Measurements from ENCODE around the gene MRPL41.
"Not testable (repeated sequence)": the region's sequence is repeated elsewhere in the genome, so short reads cannot be mapped to it uniquely, and the experiment has no call there.

The MRPL41 gene

DNA sequence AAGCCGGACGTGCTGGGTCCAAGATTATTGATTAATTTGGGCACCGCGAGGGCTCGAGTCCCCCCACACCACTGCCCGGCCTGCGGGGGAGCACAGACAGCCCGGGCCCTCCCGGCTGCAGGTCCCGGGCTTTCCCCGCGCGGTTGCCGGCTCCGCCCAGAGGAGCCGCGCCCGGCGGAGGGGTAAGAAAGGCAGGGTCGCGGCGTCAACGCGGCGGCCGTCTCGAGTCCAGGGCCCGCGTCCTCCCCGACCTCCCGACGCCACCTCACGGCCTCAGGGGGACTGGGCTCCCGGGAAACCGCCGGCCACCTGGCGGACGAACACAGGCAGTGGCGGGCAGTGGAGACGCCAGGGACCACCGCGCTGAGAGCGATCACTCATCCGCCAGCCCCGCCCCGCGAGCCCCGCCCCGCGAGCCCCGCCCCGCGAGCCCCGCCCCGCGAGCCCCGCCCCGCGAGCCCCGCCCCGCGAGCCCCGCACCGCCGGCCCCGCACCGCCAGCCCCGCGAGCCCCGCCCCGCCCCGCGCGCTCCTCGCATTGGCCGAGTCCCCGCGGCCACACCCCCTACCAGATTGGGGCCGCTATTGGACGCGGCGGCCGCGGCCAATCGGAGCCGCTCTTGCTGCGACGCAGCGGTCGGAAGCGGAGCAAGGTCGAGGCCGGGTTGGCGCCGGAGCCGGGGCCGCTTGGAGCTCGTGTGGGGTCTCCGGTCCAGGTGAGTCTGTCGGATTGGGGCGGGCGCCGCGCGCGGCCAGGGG is at the start of gene MRPL41:
Gene MRPL41, plus strand, starts transcription at position 616 of the 758 bp plus-strand sequence. CDS start 203 bp downstream, outside the sequence.
- Histone ChIP-seq H3K9me3 (no peaks in the 10 kb centered on the region), H3K4me3 (peak within 1 kb of the TSS; percentile 72), H3K4me1 (peaks cover 4% of the 10 kb centered on the region), H3K36me3 (replicated peaks) (peaks cover 26% of the 10 kb centered on the region), H3K27me3 (ENCODE audit: low read depth) (no peaks in the 10 kb centered on the region)
- in situ Hi-C loops (cut with MboI; ENCODE audit: low sequenced_read_pairs) = no loop called here
- DNase-seq (ENCODE audit: low spot score in 2 of 2) = peak; percentile 89 to 95

DNA sequence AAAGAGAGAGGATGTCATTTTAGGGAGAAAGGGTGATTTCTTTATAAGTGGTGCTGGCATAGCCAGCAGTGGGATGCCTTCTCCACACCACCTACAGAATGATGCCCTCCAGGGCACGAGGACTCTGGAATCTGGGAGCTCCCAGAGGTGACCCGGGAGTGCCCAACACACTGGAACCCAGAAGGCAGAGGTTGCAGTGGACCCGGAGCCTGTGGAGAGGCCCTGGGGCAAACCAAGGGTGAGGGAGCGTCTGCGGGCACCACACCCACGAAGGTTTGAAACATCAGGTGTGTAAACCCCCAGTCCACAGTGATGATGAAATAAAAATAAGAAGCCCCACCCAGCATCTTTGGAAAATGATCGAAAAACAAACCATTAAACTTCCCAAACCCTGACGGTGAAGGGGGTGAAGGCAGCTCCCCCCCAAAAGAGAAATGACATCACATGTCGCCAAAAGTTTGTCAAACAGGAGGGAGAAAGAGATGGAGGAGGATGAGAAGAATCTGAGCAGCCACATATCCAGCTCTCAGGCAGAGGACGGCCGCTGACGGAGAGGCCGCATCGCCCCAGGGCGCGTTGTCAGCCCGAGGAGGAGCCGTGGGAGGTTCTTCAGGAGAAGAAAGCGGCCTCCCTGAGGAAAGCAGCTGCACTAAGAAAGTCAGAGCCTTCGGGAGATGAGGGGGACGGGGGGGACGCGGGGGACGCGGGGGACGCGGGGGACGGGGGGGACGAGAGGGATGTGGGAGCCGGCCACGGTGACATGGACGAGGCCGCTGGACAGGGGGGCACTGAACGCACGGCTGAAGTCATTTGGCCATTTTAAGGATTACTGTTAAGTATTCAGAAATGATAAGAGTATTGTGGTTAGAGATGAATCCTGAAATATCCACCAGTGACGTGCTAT is 49.4 kb upstream of the MRPL41 start:
- Histone ChIP-seq H3K4me3 (no peak overlapping the region), H3K27me3 (ENCODE audit: low read depth) (no peaks in the 10 kb centered on the region), H3K36me3 (replicated peaks) (no peaks in the 10 kb centered on the region), H3K4me1 (no peaks in the 10 kb centered on the region), H3K9me3 (no peaks in the 10 kb centered on the region)
- in situ Hi-C loops (cut with MboI; ENCODE audit: low sequenced_read_pairs) = no loop called here
- peak; percentile 11 to 67 for DNase-seq (ENCODE audit: low spot score in 2 of 2)

GRCh38 chr9:137504432-137504777 is 47.3 kb upstream of the MRPL41 start:
- no peak for DNase-seq (ENCODE audit: low spot score in 2 of 2)
- in situ Hi-C loops (cut with MboI; ENCODE audit: low sequenced_read_pairs) = no loop called here
- H3K36me3 ChIP-seq (replicated peaks) = no peaks in the 10 kb centered on the region
- H3K4me1 ChIP-seq = no peaks in the 10 kb centered on the region
- no peak overlapping the region for H3K4me3 ChIP-seq
- H3K9me3 ChIP-seq = no peaks in the 10 kb centered on the region
- H3K27me3 ChIP-seq (ENCODE audit: low read depth) = no peaks in the 10 kb centered on the region

DNA sequence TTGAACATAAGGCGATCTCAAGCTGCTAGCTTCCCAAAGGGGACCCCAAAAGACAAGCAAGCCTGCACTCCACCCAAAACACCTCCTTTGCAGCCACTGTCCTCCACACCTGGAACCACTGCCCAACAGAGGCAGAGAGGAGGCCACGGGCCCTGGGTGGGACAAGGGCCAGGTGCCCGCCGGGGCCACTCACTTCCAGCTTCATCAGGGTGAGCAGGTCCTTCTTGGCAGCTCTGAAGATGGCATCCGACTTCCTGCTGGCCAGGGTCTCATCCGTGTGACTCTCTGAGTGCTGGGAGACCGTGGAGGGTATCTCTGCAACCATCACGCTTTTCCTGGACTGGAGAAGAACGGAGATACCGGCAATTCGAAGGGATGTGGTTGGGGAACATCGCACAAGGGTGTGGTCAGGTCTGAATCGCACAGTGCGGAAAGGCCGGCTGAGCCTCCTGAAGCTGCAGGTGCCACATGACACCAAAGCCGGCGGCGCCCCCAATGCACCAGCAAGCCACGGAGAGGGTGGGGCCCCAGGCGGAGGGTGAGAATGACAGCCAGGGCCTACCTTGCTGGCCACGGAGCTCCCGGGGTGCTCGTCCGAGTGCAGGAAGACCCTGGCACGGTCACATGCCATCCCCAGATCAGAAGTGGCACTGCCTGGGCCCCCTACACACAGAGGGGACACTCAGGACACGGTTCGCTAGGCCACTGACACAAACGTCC is 46.1 kb upstream of the MRPL41 start:
- no peak overlapping the region for H3K4me3 ChIP-seq
- no peaks in the 10 kb centered on the region for H3K4me1 ChIP-seq
- 0 out of 2 replicates have a peak, but pooled peaks cover 2% of the 10 kb centered on the region for H3K9me3 ChIP-seq
- no peaks in the 10 kb centered on the region for H3K27me3 ChIP-seq (ENCODE audit: low read depth)
- in situ Hi-C loops (cut with MboI; ENCODE audit: low sequenced_read_pairs) = no loop called here
- no peak for DNase-seq (ENCODE audit: low spot score in 2 of 2)
- H3K36me3 ChIP-seq (replicated peaks) = no peaks in the 10 kb centered on the region

DNA sequence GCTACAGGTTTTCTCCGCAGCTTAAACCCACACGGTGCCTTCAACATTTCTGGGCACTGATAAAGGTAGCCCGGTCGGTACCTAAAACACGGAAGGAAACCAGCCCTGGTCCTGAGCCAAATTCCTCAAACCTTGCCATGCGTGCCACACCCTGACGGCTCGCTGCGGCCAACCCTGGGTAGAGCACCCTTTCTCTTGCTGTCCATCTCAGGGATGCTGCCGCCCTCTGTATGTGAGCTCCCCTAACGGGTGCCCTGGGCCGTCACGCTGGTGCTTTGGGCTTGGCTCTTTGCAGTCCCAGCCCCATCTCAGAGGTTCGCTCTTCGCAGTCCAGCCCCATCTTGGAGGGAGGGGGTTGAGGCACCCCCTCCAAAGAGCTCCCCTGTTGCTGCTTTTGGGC is 45.4 kb upstream of the MRPL41 start:
- Histone ChIP-seq H3K9me3 (0 out of 2 replicates have a peak, but pooled peaks cover 2% of the 10 kb centered on the region), H3K4me1 (no peaks in the 10 kb centered on the region), H3K4me3 (no peak overlapping the region), H3K27me3 (ENCODE audit: low read depth) (no peaks in the 10 kb centered on the region), H3K36me3 (replicated peaks) (no peaks in the 10 kb centered on the region)
- in situ Hi-C loops (cut with MboI; ENCODE audit: low sequenced_read_pairs) = no loop called here
- DNase-seq (ENCODE audit: low spot score in 2 of 2) = no peak

DNA sequence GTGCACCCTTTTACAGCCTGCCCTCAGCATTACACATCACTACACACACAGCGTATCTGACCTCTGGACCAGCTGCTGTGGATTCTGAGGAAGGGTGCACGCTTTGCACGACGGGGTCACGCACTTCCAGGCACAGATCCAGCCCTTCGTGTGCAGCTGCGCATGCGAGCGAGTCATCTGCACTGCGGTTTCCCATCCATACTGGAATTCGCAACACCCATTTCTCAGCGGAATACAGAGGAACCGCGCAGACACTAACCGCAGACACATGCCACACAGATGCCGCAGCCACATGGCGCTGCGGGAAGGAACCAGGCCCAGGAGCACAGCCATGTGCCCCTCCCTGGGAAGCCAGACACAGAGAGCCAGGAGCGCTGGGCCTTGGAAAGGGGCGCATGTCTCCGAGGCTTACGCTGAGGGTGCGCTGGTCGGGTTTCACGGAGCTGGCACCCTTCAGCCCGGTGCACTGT is 44.9 kb upstream of the MRPL41 start:
- Histone ChIP-seq H3K4me3 (no peak overlapping the region), H3K9me3 (0 out of 2 replicates have a peak, but pooled peaks cover 2% of the 10 kb centered on the region), H3K36me3 (replicated peaks) (no peaks in the 10 kb centered on the region), H3K27me3 (ENCODE audit: low read depth) (no peaks in the 10 kb centered on the region), H3K4me1 (no peaks in the 10 kb centered on the region)
- DNase-seq (ENCODE audit: low spot score in 2 of 2) = no peak
- in situ Hi-C loops (cut with MboI; ENCODE audit: low sequenced_read_pairs) = no loop called here

GRCh38 chr9:137509198-137509597 is 42.5 kb upstream of the MRPL41 start:
- in situ Hi-C loops (cut with MboI; ENCODE audit: low sequenced_read_pairs) = no loop called here
- H3K4me1 ChIP-seq = no peaks in the 10 kb centered on the region
- no peak overlapping the region for H3K4me3 ChIP-seq
- H3K9me3 ChIP-seq = 0 out of 2 replicates have a peak, but pooled peaks cover 2% of the 10 kb centered on the region
- H3K27me3 ChIP-seq (ENCODE audit: low read depth) = no peaks in the 10 kb centered on the region
- no peaks in the 10 kb centered on the region for H3K36me3 ChIP-seq (replicated peaks)
- DNase-seq (ENCODE audit: low spot score in 2 of 2) = no peak

GRCh38 chr9:137511126-137511525 is 40.6 kb upstream of the MRPL41 start:
- DNase-seq (ENCODE audit: low spot score in 2 of 2); H3K36me3 ChIP-seq (replicated peaks); H3K4me1 ChIP-seq; in situ Hi-C loops (cut with MboI; ENCODE audit: low sequenced_read_pairs); H3K9me3 ChIP-seq; H3K27me3 ChIP-seq (ENCODE audit: low read depth); H3K4me3 ChIP-seq: not testable (repeated sequence)

- DNase-seq (ENCODE audit: low spot score in 2 of 2) = no peak
- Histone ChIP-seq H3K36me3 (replicated peaks) (no peaks in the 10 kb centered on the region), H3K9me3 (0 out of 2 replicates have a peak, but pooled peaks cover 2% of the 10 kb centered on the region), H3K4me3 (no peak overlapping the region), H3K4me1 (no peaks in the 10 kb centered on the region), H3K27me3 (ENCODE audit: low read depth) (no peaks in the 10 kb centered on the region)
- in situ Hi-C loops (cut with MboI; ENCODE audit: low sequenced_read_pairs) = no loop called here
Measured at GRCh38 chr9:137511758-137512463, 39.8 kb upstream of the MRPL41 start.

DNA sequence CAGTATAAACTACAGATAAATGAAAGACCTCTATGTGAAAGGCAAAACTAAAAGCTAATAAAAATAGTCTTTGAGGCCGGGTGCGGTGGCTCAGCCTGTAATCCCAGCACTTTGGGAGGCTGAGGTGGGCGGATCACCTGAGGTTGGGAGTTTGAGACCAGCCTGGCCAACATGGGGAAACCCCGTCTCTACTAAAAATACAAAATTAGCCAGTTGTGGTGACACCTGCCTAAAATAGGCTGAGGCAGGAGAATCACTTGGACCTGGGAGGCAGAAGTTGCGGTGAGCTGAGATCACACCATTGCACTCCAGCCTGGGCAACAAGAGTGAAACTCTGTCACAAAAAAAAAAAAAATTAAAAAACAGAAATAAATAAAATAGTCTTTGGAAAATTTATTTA is 38.5 kb upstream of the MRPL41 start:
- H3K27me3 ChIP-seq (ENCODE audit: low read depth); in situ Hi-C loops (cut with MboI; ENCODE audit: low sequenced_read_pairs): not testable (repeated sequence)

DNA sequence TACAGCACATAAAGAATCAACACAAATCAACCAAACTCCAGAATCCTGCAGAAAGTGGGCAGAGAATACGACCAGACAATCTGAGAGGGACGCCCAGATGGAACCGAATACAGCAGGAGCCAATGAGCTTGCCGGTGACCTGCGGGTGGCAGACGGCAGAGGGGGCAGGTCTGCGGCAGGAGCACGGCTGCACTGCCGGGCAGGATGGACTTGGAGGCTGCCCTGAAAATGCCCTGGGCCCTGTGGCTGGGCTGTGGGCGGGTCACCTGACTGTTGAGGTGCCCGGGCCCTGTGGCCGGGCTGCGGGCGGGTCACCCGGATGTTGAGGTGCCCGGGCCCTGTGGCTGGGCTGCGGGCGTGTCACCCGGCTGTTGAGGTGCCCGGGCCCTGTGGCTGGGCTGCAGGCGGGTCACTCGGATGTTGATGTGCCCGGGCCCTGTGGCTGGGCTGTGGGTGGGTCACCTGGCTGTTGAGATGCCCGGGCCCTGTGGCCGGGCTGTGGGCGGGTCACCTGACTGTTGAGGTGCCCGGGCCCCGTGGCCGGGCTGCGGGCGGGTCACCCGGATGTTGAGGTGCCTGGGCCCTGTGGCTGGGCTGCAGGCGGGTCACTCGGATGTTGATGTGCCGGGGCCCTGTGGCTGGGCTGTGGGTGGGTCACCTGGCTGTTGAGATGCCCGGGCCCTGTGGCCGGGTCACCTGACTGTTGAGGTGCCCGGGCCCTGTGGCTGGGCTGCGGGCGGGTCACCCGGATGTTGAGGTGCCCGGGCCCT is 37.7 kb upstream of the MRPL41 start:
- DNase-seq (ENCODE audit: low spot score in 2 of 2); H3K9me3 ChIP-seq; H3K4me3 ChIP-seq; in situ Hi-C loops (cut with MboI; ENCODE audit: low sequenced_read_pairs); H3K36me3 ChIP-seq (replicated peaks); H3K4me1 ChIP-seq; H3K27me3 ChIP-seq (ENCODE audit: low read depth): not testable (repeated sequence)

More for the DNA sequence above, 38.5 kb upstream of the MRPL41 start:
- H3K36me3 ChIP-seq (replicated peaks); H3K9me3 ChIP-seq; DNase-seq (ENCODE audit: low spot score in 2 of 2); H3K4me3 ChIP-seq; H3K4me1 ChIP-seq: not testable (repeated sequence)

- in situ Hi-C loops (cut with MboI; ENCODE audit: low sequenced_read_pairs) = no loop called here
- Histone ChIP-seq H3K4me1 (no peaks in the 10 kb centered on the region), H3K36me3 (replicated peaks) (no peaks in the 10 kb centered on the region), H3K4me3 (no peak overlapping the region), H3K27me3 (ENCODE audit: low read depth) (no peaks in the 10 kb centered on the region), H3K9me3 (0 out of 2 replicates have a peak, but pooled peaks cover 2% of the 10 kb centered on the region)
- DNase-seq (ENCODE audit: low spot score in 2 of 2) = no peak
Measured at GRCh38 chr9:137514691-137515337, 36.9 kb upstream of the MRPL41 start.
